AG04450 (cell line): Measurements from ENCODE around the gene LAIR1. TPM values are rescaled to one million over a fixed set of nuclear protein-coding genes. Genes with fewer than 3 reads are reported as not detected.
"Not testable (repeated sequence)": the region's sequence is repeated elsewhere in the genome, so short reads cannot be mapped to it uniquely, and the experiment has no call there.

ENCODE experiments used
- CTCF ChIA-PET: fragments of 300-600, 350-600 bp; formaldehyde crosslinking; extraction: SDS; loops from one replicate; lab custom pipeline; 2022; ENCODE audit warnings: antibody characterized with exemption, inconsistent platforms; lab: Charles Lee
- POLR2A ChIA-PET: fragments of 350-600 bp; formaldehyde crosslinking; extraction: SDS; loops from one replicate; lab custom pipeline; 2021; ENCODE audit warnings: antibody characterized with exemption, inconsistent platforms; lab: Yijun Ruan, JAX
- DNase-seq: peaks from one replicate; pipeline ENCODE4 v3.0.0-alpha.2; 2011; ENCODE audit warnings: low read depth, low spot score
- H3K27ac ChIP-seq: one replicate; pipeline ENCODE4 v1.5.1; 2012; ENCODE audit warnings: low read depth, low read length, control low read depth
- H3K27me3 ChIP-seq: one replicate; pipeline ENCODE4 v1.6.0; 2012; ENCODE audit warnings: low read length; ENCODE audit not compliant: control insufficient read depth, insufficient read depth
- H3K4me3 ChIP-seq: 2 replicates; pipeline ENCODE4 v1.5.1; 2011; ENCODE audit warnings: mild to moderate bottlenecking, low read depth, low read length, control low read depth
- H3K9me3 ChIP-seq: 2 replicates; pipeline ENCODE4 v1.5.1; 2012; ENCODE audit warnings: low read length; ENCODE audit not compliant: control insufficient read depth, insufficient read depth
- CTCF ChIP-seq: IDR thresholded peaks from 2 replicates; pipeline ENCODE4 v1.5.1; 2011; ENCODE audit warnings: low read depth, low read length, control low read depth, inconsistent platforms
- polyA plus RNA-seq: library from polyadenylated mRNA; depleted of rRNA; stranded (reverse); fragments of >200 nt; gene quantifications from 2 replicates; pipeline ENCODE4 v1.2.3, GENCODE V29; 2011

The LAIR1 gene
- polyA plus RNA-seq, 1 experiment: not detected

DNA sequence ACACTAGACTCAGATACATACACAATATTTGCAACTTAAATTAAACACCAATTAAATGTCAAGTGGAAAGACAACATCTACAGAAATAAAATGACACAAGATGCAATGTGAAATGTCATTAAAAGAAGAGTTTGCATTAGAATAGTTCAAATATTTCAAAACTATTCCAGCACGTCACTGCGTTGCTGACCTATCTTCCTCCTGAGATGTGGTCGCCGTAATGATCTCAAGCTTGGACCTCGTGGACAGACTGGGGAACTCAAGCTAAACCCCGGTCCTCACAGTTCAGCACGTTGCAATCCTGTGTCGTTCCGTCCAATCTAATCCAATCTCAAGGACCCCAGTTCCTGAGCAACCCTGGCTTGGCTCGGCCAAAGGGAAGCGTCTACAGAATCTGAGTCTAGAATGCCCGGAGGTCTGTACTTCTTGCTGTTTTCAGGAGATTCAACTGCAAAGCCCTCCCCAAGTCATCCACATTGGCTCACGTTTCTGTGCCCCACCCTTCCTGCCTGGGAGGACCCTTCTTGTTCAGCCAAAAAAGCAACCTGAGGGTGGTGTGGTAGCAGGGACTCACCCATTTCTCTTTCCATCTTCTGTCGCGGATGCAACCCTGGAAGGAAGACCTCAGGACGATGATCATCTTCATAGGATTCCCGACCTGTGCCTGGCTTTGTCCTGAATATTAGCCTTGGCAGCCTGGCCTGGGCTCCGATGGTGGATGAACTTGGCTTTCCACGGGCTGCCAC, 5.1 kb upstream of the LAIR1 start:
- DNase-seq, H3K4me3 ChIP-seq, H3K9me3 ChIP-seq, H3K27me3 ChIP-seq, CTCF ChIA-PET, H3K27ac ChIP-seq, POLR2A ChIA-PET: not testable (repeated sequence)

DNA sequence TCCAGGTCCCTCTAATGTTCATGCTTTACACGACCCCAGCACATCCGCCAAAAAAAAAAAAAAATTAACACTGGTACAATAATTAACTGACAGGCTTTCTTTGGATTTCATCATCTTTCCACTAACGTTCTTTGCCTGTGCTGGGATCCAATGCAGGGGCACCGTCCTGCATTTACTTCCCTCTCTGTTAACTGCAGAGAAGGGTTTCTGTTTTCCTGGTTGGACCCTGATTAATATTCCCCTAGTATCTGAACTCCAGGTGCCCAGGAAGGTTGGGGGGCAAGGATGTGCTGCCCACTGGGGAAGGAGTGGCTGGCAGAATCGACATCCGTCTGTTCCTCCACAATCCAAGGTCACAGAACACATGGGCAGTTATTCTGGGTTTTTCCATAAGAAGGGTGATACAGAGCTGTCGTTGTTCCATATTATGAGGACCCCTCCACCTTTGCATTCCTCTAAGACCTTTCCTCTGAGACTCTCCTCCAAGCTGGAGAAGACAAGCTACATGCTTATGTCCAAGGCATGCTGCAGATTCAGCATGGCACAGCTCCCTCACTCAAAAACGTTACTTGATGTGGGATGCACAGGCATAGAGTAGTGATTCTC, 4.5 kb upstream of the LAIR1 start:
- ChIA-PET POLR2A (no interaction called here), CTCF (no interaction called here)
- no peak for TF ChIP-seq CTCF
- H3K4me3 ChIP-seq: no peak overlapping the region
- H3K27ac ChIP-seq: no peak overlapping the region
- H3K9me3 ChIP-seq: peaks cover 5% of the 10 kb centered on the region
- no peak for DNase-seq
- no peaks in the 10 kb centered on the region for H3K27me3 ChIP-seq

DNA sequence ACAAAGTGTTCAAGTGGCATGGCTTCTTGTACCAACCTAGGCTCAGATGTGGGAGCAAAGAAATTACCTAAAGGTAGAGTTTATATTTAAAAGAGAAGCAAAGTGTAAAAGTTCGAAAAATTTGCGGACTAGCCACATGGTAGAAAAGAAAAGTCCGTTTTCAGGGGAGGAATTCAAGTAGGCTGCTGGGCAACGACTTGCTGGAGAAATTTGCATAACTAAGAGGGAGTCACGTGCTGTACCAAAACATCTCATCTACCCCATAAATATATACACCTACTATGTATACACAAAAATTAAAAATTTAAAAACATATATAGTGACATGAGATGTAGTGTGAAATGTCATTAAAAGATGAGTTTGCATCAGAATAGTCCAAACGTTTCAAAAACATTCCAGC, 2.1 kb upstream of the LAIR1 start:
- no peaks in the 10 kb centered on the region for H3K27me3 ChIP-seq
- POLR2A ChIA-PET: no interaction called here

GRCh38 chr19:54365798-54366197, 1.1 kb upstream of the LAIR1 start:
- H3K27me3 ChIP-seq, H3K27ac ChIP-seq, DNase-seq, H3K4me3 ChIP-seq: not testable (repeated sequence)
- peaks cover 13% of the 10 kb centered on the region; the same call in 1 of the 2 replicates for H3K9me3 ChIP-seq
- ChIA-PET CTCF (interaction anchor here (1.2 kb wide), 1 partner anchor 24 kb away, joined by 3 read pairs; no protein-coding TSS in a partner anchor), POLR2A (interaction anchor here (0.7 kb wide), 1 partner anchor 175 kb away, joined by 4 read pairs; no protein-coding TSS in a partner anchor)

More for the DNA sequence above, 2.1 kb upstream of the LAIR1 start:
- DNase-seq: no peak
- Histone ChIP-seq H3K27ac (no peak overlapping the region), H3K4me3 (no peak overlapping the region), H3K9me3 (peaks cover 11% of the 10 kb centered on the region)
- CTCF ChIA-PET: no interaction called here
- no peak for TF ChIP-seq CTCF

DNA sequence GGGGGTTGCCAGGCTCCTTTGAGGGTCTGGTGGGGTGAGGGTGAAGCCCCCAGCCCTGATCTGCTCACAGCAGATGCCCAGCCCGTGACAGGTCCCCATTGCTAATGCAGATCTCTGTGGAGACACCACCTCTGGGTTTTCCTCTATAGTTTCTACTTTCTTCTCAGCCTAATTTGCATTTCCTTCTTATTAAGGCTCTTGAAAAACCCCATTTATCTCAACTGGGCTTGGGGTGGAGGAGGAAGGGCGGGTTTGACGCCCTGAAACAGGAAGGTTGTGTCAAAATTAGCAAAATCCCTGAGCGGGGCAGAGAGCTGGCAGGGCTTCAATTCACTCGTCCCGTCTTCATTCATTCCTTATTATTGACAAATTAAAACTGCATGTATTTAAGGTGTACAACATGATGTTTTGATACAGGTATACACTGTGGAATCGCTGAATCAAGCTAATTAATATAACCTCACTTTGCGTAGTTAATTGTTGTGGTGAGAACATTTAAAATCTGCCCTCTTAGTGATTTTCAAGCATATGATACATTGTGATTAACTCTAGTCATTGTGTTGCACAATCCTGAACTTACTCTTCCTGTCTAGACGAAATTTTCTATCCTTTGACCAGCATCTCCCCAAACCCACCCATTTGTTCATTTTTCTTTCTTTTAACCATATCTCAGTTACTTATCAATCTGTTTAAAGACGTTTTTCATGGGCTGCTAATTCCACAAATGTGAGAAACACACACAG, 2.9 kb downstream of the LAIR1 start:
- H3K27ac ChIP-seq, H3K4me3 ChIP-seq, H3K27me3 ChIP-seq, CTCF ChIA-PET, POLR2A ChIA-PET, DNase-seq: not testable (repeated sequence)
- peaks cover 21% of the 10 kb centered on the region; the same call in 1 of the 2 replicates for H3K9me3 ChIP-seq

GRCh38 chr19:54359149-54359820, 5.4 kb downstream of the LAIR1 start:
- POLR2A ChIA-PET, H3K4me3 ChIP-seq, H3K27ac ChIP-seq, CTCF ChIA-PET, H3K27me3 ChIP-seq, DNase-seq: not testable (repeated sequence)
- H3K9me3 ChIP-seq: peaks cover 26% of the 10 kb centered on the region; the same call in 1 of the 2 replicates
